T follicular helper cell (primary cell): Measurements from ENCODE around the gene B9D2.
A peak's percentile ranks its signal among the peaks of the same experiment; 100 is the strongest.

Source experiments
- DNase-seq: peaks from one replicate; pipeline ENCODE4 v3.0.0-alpha.2; 2020; ENCODE audit warnings: low read depth

Gene B9D2

DNA sequence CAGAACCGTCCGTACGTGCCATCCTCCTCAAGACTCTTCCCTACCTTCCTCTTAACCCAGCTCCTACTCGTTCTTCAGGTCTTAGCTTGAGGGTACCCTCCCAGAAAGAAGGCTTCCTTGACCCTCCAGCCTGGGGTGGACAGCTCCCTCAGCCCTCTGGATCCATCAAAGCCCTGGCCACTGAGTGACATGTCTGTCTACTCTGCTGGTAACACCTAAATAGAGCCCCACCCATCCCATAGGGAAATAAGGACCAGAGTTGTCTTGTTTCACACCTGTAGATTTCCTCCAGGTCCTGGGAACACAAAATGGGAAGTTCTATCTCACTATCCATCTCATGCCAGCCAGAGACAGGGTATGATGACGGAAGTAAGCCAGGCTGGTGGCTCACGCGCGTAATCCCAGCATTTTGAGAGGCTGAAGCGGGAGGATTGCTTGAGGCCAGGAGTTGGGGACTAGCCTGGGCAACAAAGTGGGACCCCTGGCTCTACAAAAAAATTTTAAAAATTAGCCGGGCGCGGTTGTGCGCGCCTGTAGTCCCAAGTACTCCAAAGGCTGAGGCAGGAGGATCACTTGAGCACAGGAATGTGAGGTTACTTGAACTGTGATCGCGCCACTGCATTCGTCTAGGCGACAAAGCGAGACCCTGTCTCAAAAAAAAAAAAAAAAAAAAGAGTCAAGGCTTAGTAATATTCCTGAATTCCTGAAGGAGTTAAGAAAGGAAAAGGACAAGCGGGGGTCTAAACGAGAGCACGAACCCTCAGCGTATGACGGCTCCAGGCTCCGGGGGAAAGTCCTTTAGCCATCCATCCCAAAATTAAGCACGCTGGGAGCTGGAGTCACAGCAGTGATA, 54.5 kb downstream of the B9D2 start:
- DNase-seq = no peak

DNA sequence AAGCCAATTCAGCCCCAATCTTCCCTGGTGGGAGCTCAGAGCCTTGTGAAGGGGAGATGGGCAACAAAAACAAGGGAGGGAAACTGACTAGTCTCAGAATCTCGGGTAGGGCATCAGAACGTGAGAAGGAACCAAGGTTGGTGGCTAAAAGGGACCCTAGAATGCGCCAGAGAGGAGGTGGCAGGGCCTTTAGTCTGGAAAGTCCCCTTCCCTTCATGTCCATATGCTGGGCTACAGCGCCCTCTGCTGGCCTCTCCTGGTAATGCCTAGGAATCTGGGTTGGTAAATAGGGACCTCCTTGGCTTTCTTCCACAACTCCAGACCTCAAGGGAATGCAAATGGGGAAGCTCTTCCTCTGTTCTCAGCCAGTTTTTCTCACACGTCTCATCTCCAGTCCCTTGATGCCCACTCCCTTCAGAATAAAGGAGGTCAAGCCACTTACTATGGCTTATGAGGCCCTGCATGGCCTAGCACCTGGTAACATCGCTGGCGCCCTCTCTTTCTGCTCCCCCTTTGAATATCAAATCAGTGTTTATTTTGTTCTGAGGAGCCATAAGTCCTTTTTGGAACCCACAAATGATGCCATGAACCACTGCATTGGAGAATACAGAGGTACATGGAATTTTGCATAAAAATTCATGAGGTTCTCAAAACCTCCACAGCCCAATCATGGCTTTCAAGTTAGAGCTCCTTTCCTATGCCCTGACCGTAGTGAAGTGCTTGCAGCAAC, 55.3 kb downstream of the B9D2 start:
- peak; percentile 90 for DNase-seq

DNA sequence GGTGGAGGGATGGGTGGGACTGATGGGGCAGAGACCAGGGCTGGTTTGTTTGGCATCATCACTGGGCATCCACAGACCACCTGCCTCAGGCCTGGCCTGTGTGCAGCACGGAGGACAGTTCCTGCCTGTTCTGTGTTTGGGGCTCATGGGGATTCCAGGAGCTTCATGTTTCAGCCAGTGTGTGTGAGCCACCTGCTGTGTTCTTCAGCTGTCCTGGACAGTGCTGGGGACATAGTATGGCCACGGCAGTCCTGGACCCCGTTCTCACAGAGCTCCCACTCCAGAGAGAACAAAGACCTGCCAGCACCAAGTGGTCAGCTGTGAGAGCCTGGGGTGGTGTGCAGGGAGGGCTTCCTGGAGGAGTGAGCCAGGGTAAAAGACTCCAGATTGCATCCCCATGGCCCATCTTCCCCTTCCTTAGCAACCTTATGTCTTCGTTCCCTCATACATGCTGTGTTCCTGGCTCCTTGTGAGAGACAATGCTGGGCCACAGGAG, 55.9 kb downstream of the B9D2 start:
- DNase-seq = no peak

DNA sequence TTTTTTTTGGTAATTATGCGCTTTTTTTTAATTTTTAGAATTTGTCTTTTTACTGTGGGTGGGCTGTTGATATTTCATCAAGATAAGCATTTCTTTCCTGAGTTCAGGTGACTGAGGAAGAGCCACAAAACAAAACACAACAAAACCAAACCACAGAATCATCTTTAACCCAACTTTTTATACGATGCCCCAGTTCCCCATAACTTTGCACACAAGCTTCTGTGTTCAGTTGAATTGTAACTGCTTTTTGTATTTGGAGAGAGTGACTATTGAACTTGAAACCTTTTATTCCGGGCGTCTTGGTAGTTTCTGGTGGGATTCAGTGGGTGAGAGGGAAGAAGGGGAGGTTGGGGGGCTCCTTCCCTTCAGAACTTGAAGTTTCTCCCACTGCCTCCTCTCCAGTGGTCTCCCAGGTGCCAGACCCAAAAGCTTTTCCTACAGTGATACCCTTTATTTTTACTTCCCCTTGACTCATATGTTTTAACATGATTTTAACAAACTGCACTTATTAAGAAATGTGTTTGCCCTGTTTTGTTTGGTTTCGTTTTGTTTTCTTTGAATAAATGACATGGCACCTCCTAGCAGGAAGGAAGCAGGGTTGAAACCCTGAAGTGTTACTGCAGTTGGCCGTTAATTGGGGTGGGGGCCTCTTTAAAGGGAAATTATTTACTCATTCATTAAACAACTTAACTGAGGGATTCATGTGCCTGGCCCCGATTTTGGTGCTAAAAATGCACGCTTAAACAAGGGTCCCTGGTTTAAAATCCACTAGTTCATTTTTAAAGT, 56.7 kb downstream of the B9D2 start:
- no peak for DNase-seq

DNA sequence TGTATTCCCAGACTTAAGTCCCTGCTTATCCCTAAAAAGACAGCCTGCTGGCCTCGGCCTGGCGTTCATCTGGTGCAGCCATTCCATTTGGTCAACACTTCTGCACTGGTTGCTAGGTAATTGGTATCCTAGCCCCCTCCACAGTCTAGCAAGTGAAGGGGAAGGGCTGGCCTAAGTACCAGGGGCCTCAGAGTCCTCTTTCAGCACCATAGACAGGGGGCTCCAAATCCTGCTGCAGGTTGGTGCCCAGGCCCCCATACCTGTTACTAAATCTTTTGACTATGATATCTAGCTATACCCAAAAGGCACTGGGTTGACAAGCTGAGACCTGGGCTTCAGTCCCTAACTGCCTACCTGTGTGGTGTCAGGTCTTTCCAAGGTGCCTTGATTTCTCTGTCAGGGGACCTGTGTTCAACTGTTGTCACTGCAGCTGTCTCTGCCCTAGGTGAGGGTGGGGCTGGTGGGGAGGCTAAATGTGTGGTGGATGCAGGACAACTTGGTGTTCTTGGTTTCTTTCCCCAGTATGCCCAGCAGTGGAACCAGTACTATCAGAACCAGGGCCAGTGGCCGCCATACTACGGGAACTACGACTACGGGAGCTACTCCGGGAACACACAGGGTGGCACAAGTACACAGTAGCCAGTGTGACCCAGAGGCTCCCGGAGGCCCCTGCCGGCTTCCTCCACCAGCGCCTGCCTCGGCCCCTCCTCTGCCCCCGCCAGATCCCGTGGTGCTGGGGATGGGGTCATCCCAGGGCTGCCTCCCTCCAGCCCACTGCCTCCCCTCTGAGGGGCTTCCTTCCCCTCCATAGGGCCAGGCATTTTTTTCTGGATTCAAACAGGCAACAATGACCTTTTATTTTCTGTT, 57.8 kb downstream of the B9D2 start:
- no peak for DNase-seq

DNA sequence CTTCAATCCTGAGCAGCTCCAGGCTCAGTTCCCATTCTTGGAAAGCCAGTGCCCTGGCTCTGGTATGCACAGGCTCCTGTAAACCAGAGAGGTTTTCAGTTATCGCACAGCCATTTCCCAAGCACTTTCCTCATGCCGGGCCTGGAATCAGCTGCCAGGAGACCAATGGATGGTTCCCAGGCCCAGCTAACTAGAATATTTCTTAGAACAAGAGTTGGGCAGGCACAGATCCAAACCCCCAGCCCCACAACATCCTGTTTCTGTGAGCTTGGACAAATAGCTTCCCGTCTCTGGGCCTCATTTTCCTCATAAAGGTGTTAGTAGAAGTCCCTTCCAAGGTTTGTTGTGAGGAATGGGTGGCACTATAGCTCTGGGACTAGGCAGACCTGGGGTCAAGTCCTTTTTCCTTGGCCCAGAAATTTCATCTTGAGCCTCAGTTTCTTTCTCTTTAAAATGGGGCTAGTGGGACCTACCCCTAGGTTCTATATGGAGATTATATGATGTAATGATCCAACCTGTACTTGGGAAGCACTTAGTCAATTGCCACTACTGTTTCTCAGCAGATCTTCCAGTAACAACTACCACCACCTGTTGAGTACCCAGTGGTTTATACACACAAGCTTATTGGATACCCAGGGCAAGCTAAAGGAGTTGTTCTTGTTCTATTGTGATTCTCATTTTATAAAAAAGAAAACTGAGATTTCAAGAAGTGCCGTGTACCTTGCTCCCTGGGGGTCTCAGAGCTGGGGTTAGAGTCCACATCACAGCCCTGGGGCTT, 59.1 kb downstream of the B9D2 start:
- DNase-seq = no peak
